Measurements from ENCODE around the gene CAB39. TPM values are rescaled to one million over a fixed set of nuclear protein-coding genes. Genes with fewer than 3 reads are reported as not detected.

Gene CAB39
- total RNA-seq, 2 experiments from 2014 or later = 128 to 129 TPM

DNA sequence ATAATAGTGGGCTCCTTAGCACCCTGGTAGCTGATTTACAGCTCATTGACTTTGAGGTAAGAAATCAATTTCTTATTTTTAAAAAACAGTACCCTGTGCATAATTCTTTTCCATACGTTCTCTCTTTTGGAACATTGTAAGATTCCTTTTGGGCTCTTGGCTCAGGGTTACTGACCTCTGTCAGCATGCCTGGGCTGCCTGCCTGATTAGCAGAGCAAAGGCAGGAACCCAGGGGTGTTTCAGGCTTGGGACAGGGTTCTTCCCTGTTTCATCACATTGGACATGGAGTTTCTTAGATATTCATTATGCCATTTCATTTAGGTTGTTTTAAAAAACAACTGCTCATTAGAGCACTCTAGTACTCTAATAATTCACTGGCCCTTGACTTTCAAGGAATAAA, 78.3 kb downstream of the CAB39 start:
- Mint-ChIP-seq H3K4me1 (ENCODE audit: low read depth) (peaks cover 66% of the 10 kb centered on the region), H3K36me3 (peaks cover 73% of the 10 kb centered on the region), H3K27ac (peak overlapping the region; percentile 69), H3K4me3 (no peak overlapping the region), H3K9me3 (peaks cover 26% of the 10 kb centered on the region), H3K27me3 (no peaks in the 10 kb centered on the region)
- intact Hi-C loops (cut with micrococcal nuclease) = loop anchor here (5.0 to 10.0 kb wide), 7 partner anchors 209 to 566 kb away; partner anchors contain the start of genes SP140 and SP140L
- ChIA-PET POLR2A (no interaction called here), CTCF (interaction anchor here (0.6 kb wide), 1 partner anchor 916 kb away, joined by 3 read pairs; no protein-coding TSS in a partner anchor)
- DNase-seq = no peak

DNA sequence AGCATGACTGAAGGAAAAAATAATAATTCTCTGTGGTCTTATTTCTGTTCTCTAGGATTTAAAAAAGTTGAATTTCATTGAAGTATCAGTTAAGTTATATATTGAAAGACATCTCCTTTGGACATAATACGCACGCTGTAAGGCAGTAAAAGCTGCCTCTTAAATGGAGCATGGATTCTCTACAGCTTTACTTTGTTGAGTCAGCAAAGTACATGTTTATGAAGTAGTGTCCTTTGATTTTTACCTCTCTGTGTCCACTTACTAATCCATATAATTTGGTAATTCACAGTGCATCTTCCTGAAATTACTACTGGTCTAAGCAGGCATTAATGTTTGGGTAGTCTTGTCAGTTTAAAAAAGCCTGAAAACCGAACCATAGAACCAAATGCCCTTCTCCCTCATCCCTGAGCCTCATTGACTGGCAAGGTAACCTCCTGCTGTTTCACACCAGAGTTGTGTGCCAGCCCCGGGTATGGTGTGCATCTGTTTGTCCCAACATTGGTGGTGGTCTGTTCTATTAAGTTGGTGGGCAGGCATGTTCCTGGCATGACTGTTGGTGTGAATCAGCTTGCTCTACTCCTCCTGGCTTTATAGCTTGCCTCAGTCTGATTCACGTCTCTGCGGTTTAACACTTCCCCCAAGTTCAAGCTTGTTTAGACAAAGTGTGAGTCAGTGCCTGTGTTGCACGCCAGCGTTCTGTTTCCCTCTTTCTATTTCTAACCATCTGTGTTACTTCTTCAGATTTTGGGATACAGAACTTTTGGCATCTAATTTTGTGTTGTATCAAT, 81.1 kb downstream of the CAB39 start:
- H3K4me1 Mint-ChIP-seq (ENCODE audit: low read depth) = peaks cover 55% of the 10 kb centered on the region
- ChIA-PET CTCF (interaction anchor here (0.7 to 2.1 kb wide), 11 partner anchors 9 to 726 kb away, joined by 3 to 15 read pairs (median 3); no protein-coding TSS in a partner anchor), POLR2A (interaction anchor here (0.6 to 2.9 kb wide), 14 partner anchors 12 to 568 kb away, joined by 3 to 22 read pairs (median 4); partner anchors contain the start of gene SP140)
- no peaks in the 10 kb centered on the region for H3K27me3 Mint-ChIP-seq
- H3K9me3 Mint-ChIP-seq = peaks cover 6% of the 10 kb centered on the region
- DNase-seq = peak; percentile 87
- intact Hi-C loops (cut with micrococcal nuclease) = loop anchor here (1.0 to 10.0 kb wide), 11 partner anchors 12 to 569 kb away; partner anchors contain the start of genes SP140 and SP140L
- H3K27ac Mint-ChIP-seq = no peak overlapping the region
- peak overlapping the region; percentile 62 for H3K4me3 Mint-ChIP-seq
- peaks cover 54% of the 10 kb centered on the region for H3K36me3 Mint-ChIP-seq

DNA sequence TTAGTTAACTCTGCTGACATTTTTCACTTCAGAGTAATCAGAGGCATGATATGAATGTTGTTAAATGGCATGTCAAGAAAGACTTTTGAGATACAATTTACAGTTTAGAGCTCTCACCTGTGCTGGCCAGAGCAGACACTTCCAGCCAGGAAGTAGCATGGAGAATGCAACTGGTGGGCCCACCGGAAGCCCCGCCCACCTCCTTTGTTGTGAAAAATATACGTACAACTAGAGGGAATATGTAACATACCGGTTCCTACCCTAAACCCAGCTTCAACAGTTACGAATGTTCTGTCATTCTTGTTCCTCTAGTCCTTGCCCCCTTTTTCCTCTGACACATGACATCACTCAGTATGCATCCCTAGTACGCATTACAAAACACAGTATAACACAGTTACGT, 81.9 kb downstream of the CAB39 start:
- CTCF ChIA-PET = interaction anchor here (0.8 to 2.1 kb wide), 7 partner anchors 16 to 727 kb away, joined by 3 to 15 read pairs (median 4); no protein-coding TSS in a partner anchor
- Mint-ChIP-seq H3K27me3 (no peaks in the 10 kb centered on the region), H3K9me3 (no peaks in the 10 kb centered on the region), H3K4me3 (peak overlapping the region; percentile 62), H3K36me3 (peaks cover 51% of the 10 kb centered on the region), H3K27ac (no peak overlapping the region), H3K4me1 (ENCODE audit: low read depth) (peaks cover 49% of the 10 kb centered on the region)
- peak; percentile 62 for DNase-seq
- POLR2A ChIA-PET = interaction anchor here (0.6 to 2.9 kb wide), 11 partner anchors 11 to 569 kb away, joined by 3 to 22 read pairs (median 4); partner anchors contain the start of gene SP140
- intact Hi-C loops (cut with micrococcal nuclease) = loop anchor here (1.0 to 10.0 kb wide), 11 partner anchors 13 to 570 kb away; partner anchors contain the start of genes SP140 and SP140L

DNA sequence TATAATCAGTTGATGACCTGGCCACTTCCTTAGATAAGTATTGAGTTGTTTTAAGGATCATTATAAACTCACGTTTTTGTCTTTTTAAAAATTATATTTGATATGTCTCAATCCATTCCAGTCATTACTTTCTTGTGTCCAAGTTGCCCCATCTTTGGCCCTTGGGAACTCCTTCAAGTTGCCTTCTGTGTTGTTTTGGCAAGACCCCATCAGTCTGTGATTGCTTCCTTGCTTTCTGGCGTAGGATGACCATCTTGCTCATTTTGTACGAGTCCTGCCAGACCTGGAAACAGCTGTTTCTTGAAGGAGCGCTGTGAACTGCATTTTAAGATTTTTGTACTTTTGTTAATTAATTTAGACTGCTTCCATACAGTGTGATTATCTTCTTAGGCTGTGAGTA, 83.2 kb downstream of the CAB39 start:
- DNase-seq = no peak
- POLR2A ChIA-PET = interaction anchor here (0.8 kb wide), 1 partner anchor 134 kb away, joined by 3 read pairs; no protein-coding TSS in a partner anchor
- H3K4me1 Mint-ChIP-seq (ENCODE audit: low read depth) = peaks cover 37% of the 10 kb centered on the region
- peaks cover 50% of the 10 kb centered on the region for H3K36me3 Mint-ChIP-seq
- CTCF ChIA-PET = interaction anchor here (1.5 to 3.6 kb wide), 3 partner anchors 34 to 138 kb away, joined by 5 to 76 read pairs (median 29); partner anchors contain the start of gene CAB39
- H3K27ac Mint-ChIP-seq = no peak overlapping the region
- H3K27me3 Mint-ChIP-seq = no peaks in the 10 kb centered on the region
- no peaks in the 10 kb centered on the region for H3K9me3 Mint-ChIP-seq
- H3K4me3 Mint-ChIP-seq = no peak overlapping the region
- intact Hi-C loops (cut with micrococcal nuclease) = loop anchor here (2.0 to 10.0 kb wide), 6 partner anchors 154 to 789 kb away; partner anchors contain the start of gene SP140

DNA sequence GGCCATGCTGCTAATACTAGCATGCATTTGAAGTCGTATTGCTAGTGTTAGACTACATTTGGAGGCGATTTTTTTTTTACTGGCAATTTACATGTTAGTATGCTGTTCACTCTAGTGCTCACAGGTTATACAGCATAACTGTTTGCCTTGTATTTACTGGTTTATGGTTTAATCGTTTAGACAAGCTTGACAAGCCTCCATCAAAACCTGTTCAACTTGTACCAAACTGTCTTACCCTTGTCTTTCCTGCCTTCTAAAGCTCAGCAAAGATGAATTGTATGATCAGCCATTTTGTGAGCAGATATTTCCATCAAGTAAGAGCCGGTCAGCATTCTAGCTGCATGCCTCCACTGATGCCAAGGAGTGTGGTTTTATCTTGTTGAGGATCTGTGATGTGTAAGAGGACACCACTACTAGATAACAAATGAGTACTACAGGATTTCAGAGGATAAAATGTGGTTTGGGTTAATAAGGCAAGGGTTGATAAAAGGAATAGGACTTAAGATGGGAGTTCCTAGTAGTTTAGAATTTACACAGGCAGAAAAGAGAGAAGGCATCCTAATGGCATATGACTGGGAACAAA, 83.7 kb downstream of the CAB39 start:
- DNase-seq = peak; percentile 44
- Mint-ChIP-seq H3K27me3 (no peaks in the 10 kb centered on the region), H3K4me1 (ENCODE audit: low read depth) (peaks cover 33% of the 10 kb centered on the region), H3K9me3 (no peaks in the 10 kb centered on the region), H3K4me3 (no peak overlapping the region), H3K27ac (no peak overlapping the region), H3K36me3 (peaks cover 51% of the 10 kb centered on the region)
- ChIA-PET CTCF (interaction anchor here (0.6 to 3.6 kb wide), 8 partner anchors 9 to 186 kb away, joined by 3 to 76 read pairs (median 4); partner anchors contain the start of gene CAB39), POLR2A (interaction anchor here (0.8 to 1.4 kb wide), 2 partner anchors 128 to 135 kb away, joined by 3 read pairs; no protein-coding TSS in a partner anchor)
- intact Hi-C loops (cut with micrococcal nuclease) = loop anchor here (2.0 to 10.0 kb wide), 6 partner anchors 154 to 789 kb away; partner anchors contain the start of gene SP140

DNA sequence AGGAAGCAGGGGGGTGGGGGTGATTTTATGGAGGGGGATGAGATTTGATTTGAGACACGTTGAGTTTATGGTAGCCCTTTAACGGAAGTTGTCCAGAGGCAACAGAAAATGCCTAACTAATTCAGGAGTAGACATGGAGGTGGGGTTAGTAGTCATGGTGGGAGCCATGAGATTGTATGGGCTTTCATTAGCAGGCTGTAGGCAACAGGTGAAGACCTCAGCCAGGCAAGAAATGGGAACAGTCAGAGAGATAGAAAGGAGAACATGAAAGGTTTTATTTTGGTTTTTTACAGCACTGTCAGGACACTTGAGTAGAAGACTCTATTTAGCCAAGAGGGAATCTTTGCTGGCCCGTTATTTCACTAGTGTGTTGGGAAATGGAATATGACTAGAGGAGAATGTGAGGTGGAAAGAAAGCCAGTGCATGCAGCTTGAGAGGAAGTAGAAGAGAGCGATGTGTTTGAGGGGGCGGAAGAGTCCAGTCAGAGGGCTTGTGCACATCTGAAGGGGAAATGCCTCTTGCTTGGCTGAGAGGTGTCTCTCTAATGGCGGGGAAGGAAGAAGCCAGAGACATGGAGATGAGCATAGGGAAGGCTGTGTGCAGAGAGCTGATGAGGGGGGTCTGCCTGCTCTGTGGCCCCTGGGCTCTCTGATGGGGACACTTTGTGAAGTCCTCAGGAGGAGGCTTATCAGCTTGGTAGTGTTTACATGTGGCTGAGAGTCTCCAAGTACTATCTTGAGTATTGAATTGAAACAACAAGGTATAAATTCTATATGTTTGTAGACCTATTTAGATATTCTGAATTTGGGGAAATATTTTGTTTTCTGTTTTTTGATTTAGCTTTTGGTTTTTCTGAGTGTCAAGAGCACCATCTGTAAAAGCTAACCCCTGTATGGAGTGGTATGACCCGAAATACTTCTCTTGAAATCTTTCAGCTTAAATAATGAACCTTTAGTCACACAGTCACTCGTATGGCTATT, 85.2 kb downstream of the CAB39 start:
- H3K27ac Mint-ChIP-seq = peak overlapping the region; percentile 64
- no peak overlapping the region for H3K4me3 Mint-ChIP-seq
- ChIA-PET CTCF (interaction anchor here (0.5 to 3.6 kb wide), 51 partner anchors 9 to 789 kb away, joined by 3 to 76 read pairs (median 4); partner anchors contain the start of gene CAB39), POLR2A (interaction anchor here (0.6 to 1.9 kb wide), 7 partner anchors 16 to 140 kb away, joined by 3 to 9 read pairs (median 3); partner anchors contain the start of gene CAB39)
- H3K27me3 Mint-ChIP-seq = no peaks in the 10 kb centered on the region
- intact Hi-C loops (cut with micrococcal nuclease) = loop anchor here (2.0 to 10.0 kb wide), 6 partner anchors 156 to 791 kb away; partner anchors contain the start of gene SP140
- peak; percentile 55 for DNase-seq
- H3K9me3 Mint-ChIP-seq = no peaks in the 10 kb centered on the region
- H3K36me3 Mint-ChIP-seq = peaks cover 53% of the 10 kb centered on the region
- H3K4me1 Mint-ChIP-seq (ENCODE audit: low read depth) = peaks cover 21% of the 10 kb centered on the region

DNA sequence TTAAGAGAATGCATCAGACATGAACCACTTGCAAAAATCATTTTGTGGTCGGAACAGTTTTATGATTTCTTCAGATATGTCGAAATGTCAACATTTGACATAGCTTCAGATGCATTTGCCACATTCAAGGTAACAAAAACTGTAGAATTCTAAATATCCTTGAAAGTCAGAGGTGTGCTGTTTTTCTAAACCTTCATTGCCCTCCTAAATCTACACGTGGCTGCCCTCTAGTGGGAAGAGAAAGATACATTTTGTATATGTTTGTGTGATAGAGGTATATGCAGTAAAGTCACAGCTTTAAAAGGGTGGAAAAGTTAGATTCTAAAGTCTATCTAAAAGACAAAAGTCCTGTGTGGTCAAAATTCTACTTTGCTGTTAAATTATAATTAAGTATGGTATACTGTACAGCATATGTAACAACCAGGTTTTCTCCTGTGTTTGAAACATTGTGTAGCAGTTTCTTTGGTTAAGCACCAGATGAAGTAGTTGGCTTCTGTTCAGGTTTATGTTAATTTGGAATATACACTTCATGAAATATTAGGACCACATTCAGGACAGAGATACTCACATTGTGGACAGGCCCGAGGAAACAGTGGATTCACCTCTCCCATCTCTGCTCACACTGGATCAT, 86.2 kb downstream of the CAB39 start:
- ChIA-PET CTCF (interaction anchor here (0.5 to 3.6 kb wide), 48 partner anchors 10 to 790 kb away, joined by 3 to 76 read pairs (median 4); partner anchors contain the start of gene CAB39), POLR2A (interaction anchor here (1.0 to 1.9 kb wide), 3 partner anchors 26 to 141 kb away, joined by 3 to 9 read pairs (median 4); partner anchors contain the start of gene CAB39)
- Mint-ChIP-seq H3K27me3 (no peaks in the 10 kb centered on the region), H3K36me3 (peaks cover 56% of the 10 kb centered on the region), H3K9me3 (no peaks in the 10 kb centered on the region), H3K27ac (peak overlapping the region; percentile 64), H3K4me1 (ENCODE audit: low read depth) (peaks cover 16% of the 10 kb centered on the region), H3K4me3 (no peak overlapping the region)
- intact Hi-C loops (cut with micrococcal nuclease) = loop anchor here (5.0 to 10.0 kb wide), 5 partner anchors 157 to 792 kb away; partner anchors contain the start of gene SP140
- DNase-seq = peak; percentile 36

DNA sequence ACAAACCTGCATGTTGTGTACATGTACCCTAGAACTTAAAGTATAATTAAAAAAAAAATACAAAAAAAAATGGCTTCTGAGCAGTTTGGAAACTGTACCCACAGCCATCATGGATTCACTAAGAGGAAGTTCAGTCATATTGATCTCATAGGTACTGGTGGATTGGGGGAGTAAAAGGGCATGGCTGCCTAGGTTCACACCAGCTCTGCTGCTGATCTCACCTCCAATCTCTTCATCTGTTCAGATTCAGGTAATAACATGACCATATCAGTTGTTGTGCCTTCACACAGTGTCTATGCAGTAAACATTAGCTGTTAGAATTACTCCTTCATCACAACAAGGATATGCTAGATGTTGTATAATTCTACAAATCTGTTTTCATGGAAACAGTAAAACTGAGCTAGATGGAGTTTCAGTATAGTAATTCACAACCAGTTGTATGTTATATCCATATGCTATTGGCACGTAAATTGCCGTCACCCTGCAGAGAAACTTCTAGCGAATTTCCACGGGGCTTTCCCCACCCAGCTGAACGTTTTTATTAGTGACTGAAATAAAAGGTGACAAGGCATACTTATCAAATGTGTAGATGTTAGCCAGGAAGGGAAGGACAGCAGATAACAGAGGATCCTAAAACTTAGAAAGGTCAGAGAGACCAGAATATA, 92.8 kb downstream of the CAB39 start:
- POLR2A ChIA-PET = interaction anchor here (1.1 to 1.2 kb wide), 2 partner anchors 11 to 92 kb away, joined by 4 to 6 read pairs; no protein-coding TSS in a partner anchor
- Mint-ChIP-seq H3K27me3 (no peaks in the 10 kb centered on the region), H3K27ac (peak overlapping the region; percentile 73), H3K36me3 (peaks cover 50% of the 10 kb centered on the region), H3K9me3 (no peaks in the 10 kb centered on the region), H3K4me3 (no peak overlapping the region), H3K4me1 (ENCODE audit: low read depth) (peaks cover 29% of the 10 kb centered on the region)
- peak; percentile 71 for DNase-seq
- intact Hi-C loops (cut with micrococcal nuclease) = loop anchor here (2.0 kb wide), 1 partner anchor 55 kb away; no protein-coding TSS in a partner anchor
- CTCF ChIA-PET = interaction anchor here (0.7 to 2.5 kb wide), 5 partner anchors 9 to 93 kb away, joined by 3 to 16 read pairs (median 3); partner anchors contain the start of gene CAB39

DNA sequence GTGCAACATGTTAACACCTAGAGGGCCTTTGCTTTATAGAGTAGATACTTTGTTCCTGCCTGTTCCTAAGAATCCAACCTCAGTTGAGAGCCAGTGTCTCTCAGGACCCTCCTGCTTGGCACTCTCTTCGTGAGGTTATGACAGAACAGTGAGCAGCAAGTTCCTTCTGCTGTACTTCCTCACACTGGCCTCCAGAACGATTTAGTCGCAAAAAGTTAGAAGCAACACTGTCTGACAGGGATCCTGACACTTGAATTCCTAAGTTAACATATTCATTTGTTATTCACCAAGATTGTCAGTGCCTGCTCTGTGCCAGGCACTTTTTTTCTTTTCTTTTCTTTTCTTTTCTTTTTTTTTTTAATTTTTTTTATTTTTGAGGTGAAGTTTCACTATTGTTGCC, 95.1 kb downstream of the CAB39 start:
- Mint-ChIP-seq H3K27me3 (no peaks in the 10 kb centered on the region), H3K4me1 (ENCODE audit: low read depth) (peaks cover 29% of the 10 kb centered on the region), H3K4me3 (no peak overlapping the region), H3K36me3 (peaks cover 41% of the 10 kb centered on the region), H3K27ac (peak overlapping the region; percentile 51), H3K9me3 (no peaks in the 10 kb centered on the region)
- no peak for DNase-seq
- POLR2A ChIA-PET = no interaction called here
- CTCF ChIA-PET = interaction anchor here (1.4 to 2.5 kb wide), 2 partner anchors 10 to 16 kb away, joined by 3 to 16 read pairs; no protein-coding TSS in a partner anchor
- intact Hi-C loops (cut with micrococcal nuclease) = no loop called here

Measured in activated CD4-positive, alpha-beta memory T cell treated with anti-CD3 and anti-CD28 coated beads for 36 hours (primary cell).